GM12875 (cell line): ENCODE data around the gene SEC14L5.
A peak's percentile ranks its signal among the peaks of the same experiment; 100 is the strongest.

ENCODE experiments used
- H3K4me3 ChIP-seq: one replicate; pipeline ENCODE4 v1.5.1; 2011; ENCODE audit warnings: low read depth, low read length, control low read depth
- TF ChIP-seq, protein P1 (sequence below): IDR thresholded peaks from 2 replicates; pipeline ENCODE4 v1.5.1; 2011; ENCODE audit warnings: low read depth, mild to moderate bottlenecking, control low read depth, inconsistent platforms, low read length, moderate library complexity, borderline replicate concordance; ENCODE audit not compliant: insufficient read depth

The SEC14L5 gene

GRCh38 chr16:5020551-5020950, 62.4 kb downstream of the SEC14L5 start:
- TF ChIP-seq, protein P1, sequence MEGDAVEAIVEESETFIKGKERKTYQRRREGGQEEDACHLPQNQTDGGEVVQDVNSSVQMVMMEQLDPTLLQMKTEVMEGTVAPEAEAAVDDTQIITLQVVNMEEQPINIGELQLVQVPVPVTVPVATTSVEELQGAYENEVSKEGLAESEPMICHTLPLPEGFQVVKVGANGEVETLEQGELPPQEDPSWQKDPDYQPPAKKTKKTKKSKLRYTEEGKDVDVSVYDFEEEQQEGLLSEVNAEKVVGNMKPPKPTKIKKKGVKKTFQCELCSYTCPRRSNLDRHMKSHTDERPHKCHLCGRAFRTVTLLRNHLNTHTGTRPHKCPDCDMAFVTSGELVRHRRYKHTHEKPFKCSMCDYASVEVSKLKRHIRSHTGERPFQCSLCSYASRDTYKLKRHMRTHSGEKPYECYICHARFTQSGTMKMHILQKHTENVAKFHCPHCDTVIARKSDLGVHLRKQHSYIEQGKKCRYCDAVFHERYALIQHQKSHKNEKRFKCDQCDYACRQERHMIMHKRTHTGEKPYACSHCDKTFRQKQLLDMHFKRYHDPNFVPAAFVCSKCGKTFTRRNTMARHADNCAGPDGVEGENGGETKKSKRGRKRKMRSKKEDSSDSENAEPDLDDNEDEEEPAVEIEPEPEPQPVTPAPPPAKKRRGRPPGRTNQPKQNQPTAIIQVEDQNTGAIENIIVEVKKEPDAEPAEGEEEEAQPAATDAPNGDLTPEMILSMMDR = no peak

GRCh38 chr16:5022521-5022920, 64.4 kb downstream of the SEC14L5 start:
- TF ChIP-seq, protein P1 = no peak
- H3K4me3 ChIP-seq = no peak overlapping the region

More at GRCh38 chr16:5020551-5020950, 62.4 kb downstream of the SEC14L5 start:
- H3K4me3 ChIP-seq = no peak overlapping the region

GRCh38 chr16:5024632-5025031, 66.5 kb downstream of the SEC14L5 start:
- no peak overlapping the region for H3K4me3 ChIP-seq
- TF ChIP-seq, protein P1 = no peak

- TF ChIP-seq, protein P1 = 0 out of 2 replicates have a peak, but pooled peaks have one; percentile 21
- H3K4me3 ChIP-seq = no peak overlapping the region
Measured at GRCh38 chr16:5025171-5025632, 67.1 kb downstream of the SEC14L5 start.

DNA sequence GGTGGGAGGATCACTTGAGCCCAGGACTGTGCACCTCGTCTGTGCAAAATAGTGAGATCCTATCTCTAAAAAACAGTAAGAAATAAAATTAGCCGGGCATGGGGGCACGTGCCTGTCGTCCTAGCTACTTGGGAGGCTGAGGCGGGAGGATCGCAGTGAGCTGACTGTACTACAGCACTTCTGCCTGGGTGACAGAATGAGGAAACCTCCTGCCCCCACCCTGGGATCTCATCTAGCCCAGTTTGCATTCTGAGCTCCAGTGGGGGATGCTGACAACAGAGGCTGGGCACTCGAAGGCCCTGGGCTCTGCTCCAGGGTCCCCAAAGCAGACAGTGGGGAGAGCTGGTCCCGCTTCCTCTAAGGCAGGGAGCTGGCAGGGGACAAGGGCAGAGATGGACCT, 68.5 kb downstream of the SEC14L5 start:
- H3K4me3 ChIP-seq = no peak overlapping the region
- TF ChIP-seq, protein P1 = no peak

DNA sequence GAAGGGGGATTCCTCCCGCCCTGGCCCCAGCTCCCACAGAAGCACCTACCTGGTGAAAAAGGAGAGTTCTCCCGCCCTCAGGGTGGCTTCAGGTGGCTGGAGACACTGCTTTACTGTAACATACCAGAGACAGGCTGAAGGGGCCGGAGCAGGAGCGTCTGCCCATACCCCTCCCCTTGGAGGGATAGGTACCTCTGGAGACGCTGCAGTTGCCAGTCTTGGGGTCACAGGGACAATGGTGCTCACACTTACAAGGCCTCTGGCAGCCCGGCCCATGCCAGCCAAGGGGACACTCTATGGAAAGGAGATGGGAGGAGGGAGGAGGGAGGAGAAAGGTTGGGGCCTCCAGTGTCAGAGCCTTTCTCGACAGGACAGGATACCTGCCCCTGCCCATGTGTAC, 69.0 kb downstream of the SEC14L5 start:
- TF ChIP-seq, protein P1 = no peak
- H3K4me3 ChIP-seq = no peak overlapping the region

GRCh38 chr16:5027575-5028235, 69.6 kb downstream of the SEC14L5 start:
- TF ChIP-seq, protein P1 = no peak

More at GRCh38 chr16:5027575-5028235, 69.6 kb downstream of the SEC14L5 start:
- no peak overlapping the region for H3K4me3 ChIP-seq
